ENCODE data around the gene CMTM4. TPM values are rescaled to one million over a fixed set of nuclear protein-coding genes. Genes with fewer than 3 reads are reported as not detected.

CMTM4 gene
- total RNA-seq, 1 donor from 2014 or later = 32.5 TPM

- Mint-ChIP-seq H3K4me1 (no peaks in the 10 kb centered on the region), H3K36me3 (ENCODE audit: low read depth) (peaks cover 14% of the 10 kb centered on the region), H3K27ac (ENCODE audit: unreplicated experiment) (no peak within 1 kb of the TSS), H3K9me3 (no peaks in the 10 kb centered on the region), H3K27me3 (ENCODE audit: low read depth) (no peaks in the 10 kb centered on the region), H3K4me3 (no peak within 1 kb of the TSS)
- TF ChIP-seq, protein P1, sequence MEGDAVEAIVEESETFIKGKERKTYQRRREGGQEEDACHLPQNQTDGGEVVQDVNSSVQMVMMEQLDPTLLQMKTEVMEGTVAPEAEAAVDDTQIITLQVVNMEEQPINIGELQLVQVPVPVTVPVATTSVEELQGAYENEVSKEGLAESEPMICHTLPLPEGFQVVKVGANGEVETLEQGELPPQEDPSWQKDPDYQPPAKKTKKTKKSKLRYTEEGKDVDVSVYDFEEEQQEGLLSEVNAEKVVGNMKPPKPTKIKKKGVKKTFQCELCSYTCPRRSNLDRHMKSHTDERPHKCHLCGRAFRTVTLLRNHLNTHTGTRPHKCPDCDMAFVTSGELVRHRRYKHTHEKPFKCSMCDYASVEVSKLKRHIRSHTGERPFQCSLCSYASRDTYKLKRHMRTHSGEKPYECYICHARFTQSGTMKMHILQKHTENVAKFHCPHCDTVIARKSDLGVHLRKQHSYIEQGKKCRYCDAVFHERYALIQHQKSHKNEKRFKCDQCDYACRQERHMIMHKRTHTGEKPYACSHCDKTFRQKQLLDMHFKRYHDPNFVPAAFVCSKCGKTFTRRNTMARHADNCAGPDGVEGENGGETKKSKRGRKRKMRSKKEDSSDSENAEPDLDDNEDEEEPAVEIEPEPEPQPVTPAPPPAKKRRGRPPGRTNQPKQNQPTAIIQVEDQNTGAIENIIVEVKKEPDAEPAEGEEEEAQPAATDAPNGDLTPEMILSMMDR (conservative IDR thresholded peaks at IDR 0.05) = no peak
- no peak for DNase-seq (ENCODE audit: low read depth, low spot score)
Observed at GRCh38 chr16:66566051-66566901, 130.3 kb downstream of the CMTM4 start, which contains the start of gene CMTM1. Gene CMTM1 (plus strand): TSS chr16:66566439. CDS start chr16:66566514, 75 bp downstream.

Other genes with a start within 250 kb of the CMTM4 start
- gene TK2, start 146.6 kb downstream of the CMTM4 start, total RNA-seq = 12.6 and 16.3 TPM in 2 replicates
- gene CKLF, start 144.2 kb downstream of the CMTM4 start, total RNA-seq = 48.8 and 51.2 TPM in 2 replicates
- 17.1 and 18.4 TPM in 2 replicates for gene CMTM1, start 130.3 kb downstream of the CMTM4 start, total RNA-seq
- 0.54 and 0.75 TPM in 2 replicates for gene CMTM2, start 117.3 kb downstream of the CMTM4 start, total RNA-seq
- gene CMTM3, start 92.0 kb downstream of the CMTM4 start, total RNA-seq = 89.2 and 91.6 TPM in 2 replicates
- gene DYNC1LI2, start 54.9 kb upstream of the CMTM4 start, total RNA-seq = 125 and 127 TPM in 2 replicates
- gene TERB1, start 104.8 kb upstream of the CMTM4 start, total RNA-seq = 0.25 and 0.26 TPM in 2 replicates
- 156 TPM in 2 replicates for gene NAE1, start 134.2 kb upstream of the CMTM4 start, total RNA-seq
- gene CA7, start 147.7 kb upstream of the CMTM4 start, total RNA-seq = not detected in 2 replicates
- gene PDP2, start 183.8 kb upstream of the CMTM4 start, total RNA-seq = 18.0 and 22.7 TPM in 2 replicates
- gene CDH16, start 222.1 kb upstream of the CMTM4 start, total RNA-seq = not detected in 2 replicates
- gene RRAD, start 228.8 kb upstream of the CMTM4 start, total RNA-seq = 0.20 and 0.54 TPM in 2 replicates
- 73.8 and 77.5 TPM in 2 replicates for gene CIAO2B, start 237.7 kb upstream of the CMTM4 start, total RNA-seq
- 50.1 and 52.5 TPM in 2 replicates for gene CES2, start 238.8 kb upstream of the CMTM4 start, total RNA-seq

All from neural crest cell (in vitro differentiated cells).